Stimulated activated CD8-positive, alpha-beta memory T cell treated with anti-CD3 and anti-CD28 coated beads, Interleukin-12 subunit alpha, Interleukin-12 subunit beta, amount 100 ng/mL, for 4 hours (primary cell): ENCODE results near the gene GABRB1.

Experiments
- DNase-seq: peaks from one replicate; pipeline ENCODE4 v3.0.0-alpha.2; 2020; ENCODE audit warnings: low read depth

The GABRB1 gene

GRCh38 chr4:47386561-47387235, 355.3 kb downstream of the GABRB1 start:
- DNase-seq: no peak

GRCh38 chr4:47390428-47391125, 359.2 kb downstream of the GABRB1 start:
- no peak for DNase-seq

- no peak for DNase-seq
These were observed 359.9 kb downstream of the GABRB1 start for GRCh38 chr4:47391256-47391655.

- DNase-seq: no peak
These were observed 375.0 kb downstream of the GABRB1 start for GRCh38 chr4:47406408-47406807.

- DNase-seq: no peak
These were observed 378.9 kb downstream of the GABRB1 start for GRCh38 chr4:47410271-47410670.

- DNase-seq: no peak
These were observed 382.2 kb downstream of the GABRB1 start for GRCh38 chr4:47413521-47413920.

- DNase-seq: no peak
These were observed 384.4 kb downstream of the GABRB1 start for GRCh38 chr4:47415719-47416118.

GRCh38 chr4:47418147-47418546, 386.8 kb downstream of the GABRB1 start:
- no peak for DNase-seq

- no peak for DNase-seq
These were observed 387.9 kb downstream of the GABRB1 start for GRCh38 chr4:47419296-47419695.

GRCh38 chr4:47425628-47426027, 394.3 kb downstream of the GABRB1 start:
- DNase-seq: no peak

- DNase-seq: no peak
These were observed 396.6 kb downstream of the GABRB1 start for GRCh38 chr4:47427935-47428334.

- DNase-seq: no peak
These were observed 401.4 kb downstream of the GABRB1 start for GRCh38 chr4:47432749-47433148.

GRCh38 chr4:47434931-47435330, 403.6 kb downstream of the GABRB1 start:
- DNase-seq: no peak

GRCh38 chr4:47442980-47443379, 411.6 kb downstream of the GABRB1 start:
- DNase-seq: no peak

- DNase-seq: no peak
These were observed 412.7 kb downstream of the GABRB1 start for GRCh38 chr4:47444031-47444430.

GRCh38 chr4:47451657-47452056, 420.3 kb downstream of the GABRB1 start:
- DNase-seq: no peak

GRCh38 chr4:47462799-47463234, 431.4 kb downstream of the GABRB1 start:
- DNase-seq: no peak

GRCh38 chr4:47463235-47463956, 432.0 kb downstream of the GABRB1 start, which contains the start of gene COMMD8:
TSS of gene COMMD8 (minus strand) at chr4:47463702. CDS start at chr4:47463651, 51 bp downstream.
- peak; percentile 93 for DNase-seq

GRCh38 chr4:47465004-47465403, 433.6 kb downstream of the GABRB1 start:
- no peak for DNase-seq

GRCh38 chr4:47466056-47466785, 434.9 kb downstream of the GABRB1 start:
- no peak for DNase-seq

GRCh38 chr4:47468706-47469365, 437.5 kb downstream of the GABRB1 start:
- DNase-seq: no peak

GRCh38 chr4:47469951-47470350, 438.6 kb downstream of the GABRB1 start:
- no peak for DNase-seq
